Activated CD8-positive, alpha-beta T cell treated with anti-CD3 and anti-CD28 coated beads for 36 hours (primary cell): ENCODE results near the gene KIF26A. TPM values are rescaled to one million over a fixed set of nuclear protein-coding genes. Genes with fewer than 3 reads are reported as not detected.

Experiments used
- ATAC-seq: fragments of 200-7000 bp; cut with Tn5 transposase; one replicate; pipeline ENCODE4 v1.10.0; 2021; ENCODE audit warnings: mild to moderate bottlenecking, moderate library complexity
- CTCF ChIA-PET: fragments of 350-600 bp; sonication (Branson Sonifier 250); formaldehyde crosslinking; loops from one replicate; lab custom pipeline; 2021; ENCODE audit warnings: antibody characterized with exemption; lab: Charles Lee
- POLR2A ChIA-PET: fragments of 350-600 bp; sonication (Branson Sonifier 250); formaldehyde crosslinking; loops from one replicate; lab custom pipeline; 2021; ENCODE audit warnings: antibody characterized with exemption; lab: Charles Lee
- DNase-seq: peaks from one replicate; pipeline ENCODE4 v3.0.0-alpha.2; 2020
- H3K27ac Mint-ChIP-seq: one replicate; pipeline ENCODE4 v1.8.0; 2021; ENCODE audit warnings: mild to moderate bottlenecking, mixed read lengths
- H3K27me3 Mint-ChIP-seq: one replicate; pipeline ENCODE4 v1.8.0; 2021; ENCODE audit warnings: mixed read lengths
- H3K36me3 Mint-ChIP-seq: one replicate; pipeline ENCODE4 v1.8.0; 2021; ENCODE audit warnings: low read depth, mixed read lengths
- H3K4me1 Mint-ChIP-seq: one replicate; pipeline ENCODE4 v1.8.0; 2021; ENCODE audit warnings: low read depth, mixed read lengths
- H3K4me3 Mint-ChIP-seq: one replicate; pipeline ENCODE4 v1.8.0; 2021; ENCODE audit warnings: mild to moderate bottlenecking, moderate library complexity, mixed read lengths
- H3K9me3 Mint-ChIP-seq: one replicate; pipeline ENCODE4 v1.8.0; 2021; ENCODE audit warnings: mixed read lengths
- intact Hi-C: fragments of 100-400 bp; cut with micrococcal nuclease; formaldehyde crosslinking; loops from one replicate; pipeline ENCODE4 v1.10.0; 2022
- total RNA-seq, 2 experiments: library from RNA; stranded (reverse); gene quantifications; one replicate each; pipeline ENCODE4 v1.2.3, GENCODE V29; 2021
- TF ChIP-seq, protein P1 (sequence below): fragments of 200-600 bp; IDR thresholded peaks from one replicate; pipeline ENCODE4 v1.8.0; 2022; ENCODE audit warnings: antibody characterized with exemption, mild to moderate bottlenecking

Gene KIF26A
- total RNA-seq, 2 experiments from 2014 or later = 0.59 to 0.65 TPM

DNA sequence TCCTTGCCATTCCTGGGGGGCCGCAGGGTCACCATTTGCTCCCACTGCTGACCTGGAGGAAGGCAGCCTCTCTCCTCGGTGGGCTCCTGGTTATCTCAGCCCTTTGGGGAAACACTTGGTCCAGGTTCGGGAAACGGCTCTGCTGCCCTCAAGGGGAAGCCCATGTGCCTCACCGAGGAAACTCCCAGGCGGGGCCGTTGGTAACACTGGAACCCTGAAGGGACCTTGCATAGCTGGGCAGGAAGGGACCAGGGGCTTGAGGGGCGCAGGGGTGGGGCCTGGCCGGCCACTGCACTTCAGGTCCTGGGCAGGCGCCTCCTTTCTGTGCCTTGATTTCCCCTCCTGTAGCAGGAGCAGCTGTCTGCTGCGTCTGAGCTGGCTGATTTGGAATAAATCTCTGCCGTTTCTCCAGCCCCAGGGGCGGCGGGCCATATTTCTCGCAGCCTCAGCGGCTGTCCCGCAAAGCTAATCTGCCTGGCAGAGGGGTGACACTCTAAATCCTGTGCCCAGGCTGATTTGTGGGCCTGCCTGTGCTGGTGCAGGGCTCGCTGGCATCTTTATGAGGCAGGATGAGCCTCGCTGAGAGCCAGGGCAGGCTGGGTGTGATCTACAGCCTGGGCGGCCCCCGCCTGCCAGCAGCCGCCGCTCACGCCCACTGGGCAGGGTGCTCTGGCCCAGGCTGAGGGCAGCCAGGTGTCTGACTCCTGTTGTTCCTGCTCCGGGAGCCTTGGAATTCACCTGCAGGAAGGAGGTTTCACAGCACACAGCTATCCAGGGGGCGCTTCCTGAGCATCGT, 49.7 kb downstream of the KIF26A start:
- no peaks in the 10 kb centered on the region for H3K36me3 Mint-ChIP-seq
- no peaks in the 10 kb centered on the region for H3K9me3 Mint-ChIP-seq
- DNase-seq = no peak
- ChIA-PET POLR2A (no interaction called here), CTCF (no interaction called here)
- TF ChIP-seq, protein P1, sequence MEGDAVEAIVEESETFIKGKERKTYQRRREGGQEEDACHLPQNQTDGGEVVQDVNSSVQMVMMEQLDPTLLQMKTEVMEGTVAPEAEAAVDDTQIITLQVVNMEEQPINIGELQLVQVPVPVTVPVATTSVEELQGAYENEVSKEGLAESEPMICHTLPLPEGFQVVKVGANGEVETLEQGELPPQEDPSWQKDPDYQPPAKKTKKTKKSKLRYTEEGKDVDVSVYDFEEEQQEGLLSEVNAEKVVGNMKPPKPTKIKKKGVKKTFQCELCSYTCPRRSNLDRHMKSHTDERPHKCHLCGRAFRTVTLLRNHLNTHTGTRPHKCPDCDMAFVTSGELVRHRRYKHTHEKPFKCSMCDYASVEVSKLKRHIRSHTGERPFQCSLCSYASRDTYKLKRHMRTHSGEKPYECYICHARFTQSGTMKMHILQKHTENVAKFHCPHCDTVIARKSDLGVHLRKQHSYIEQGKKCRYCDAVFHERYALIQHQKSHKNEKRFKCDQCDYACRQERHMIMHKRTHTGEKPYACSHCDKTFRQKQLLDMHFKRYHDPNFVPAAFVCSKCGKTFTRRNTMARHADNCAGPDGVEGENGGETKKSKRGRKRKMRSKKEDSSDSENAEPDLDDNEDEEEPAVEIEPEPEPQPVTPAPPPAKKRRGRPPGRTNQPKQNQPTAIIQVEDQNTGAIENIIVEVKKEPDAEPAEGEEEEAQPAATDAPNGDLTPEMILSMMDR = no peak
- no peak overlapping the region for H3K27ac Mint-ChIP-seq
- intact Hi-C loops = no loop called here
- H3K27me3 Mint-ChIP-seq = no peaks in the 10 kb centered on the region
- ATAC-seq = no peak
- H3K4me3 Mint-ChIP-seq = no peak overlapping the region
- H3K4me1 Mint-ChIP-seq = no peaks in the 10 kb centered on the region

DNA sequence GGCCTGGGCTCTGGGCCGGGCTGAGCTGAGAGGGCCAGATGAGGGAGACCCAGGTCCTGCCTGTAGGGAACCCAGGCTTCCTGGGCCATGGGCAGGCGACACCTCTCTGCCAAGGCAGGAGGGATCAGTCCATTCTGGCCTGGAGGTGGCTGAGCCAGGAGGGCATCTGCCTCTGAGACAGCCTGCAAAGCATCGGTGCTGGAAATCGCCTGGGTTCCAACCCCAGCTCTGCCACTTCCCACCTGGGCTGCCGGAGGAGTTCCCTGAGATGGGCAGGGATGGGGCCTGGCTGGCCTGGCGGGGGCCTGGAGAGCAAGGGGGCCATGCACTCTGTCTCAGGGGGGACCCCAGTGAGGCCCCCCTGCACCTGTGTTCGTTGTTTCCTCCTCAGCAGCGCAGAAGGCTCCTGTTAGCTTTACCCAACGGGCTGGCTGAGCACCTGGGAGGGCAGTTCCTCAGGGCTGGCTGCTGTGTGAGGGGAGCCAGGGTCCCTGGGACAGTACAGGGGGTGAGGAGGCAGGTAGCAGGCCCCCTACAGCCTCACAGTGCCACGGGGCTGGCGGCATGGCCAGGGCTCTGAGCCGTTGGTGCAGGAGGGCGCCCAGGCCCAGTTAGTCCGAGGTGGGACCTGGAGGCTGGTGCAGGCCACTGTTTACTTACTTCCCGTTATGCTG, 50.5 kb downstream of the KIF26A start:
- ATAC-seq (no peak), DNase-seq (no peak)
- Mint-ChIP-seq H3K9me3 (no peaks in the 10 kb centered on the region), H3K4me1 (no peaks in the 10 kb centered on the region), H3K36me3 (no peaks in the 10 kb centered on the region), H3K27ac (no peak overlapping the region), H3K4me3 (no peak overlapping the region), H3K27me3 (no peaks in the 10 kb centered on the region)
- ChIA-PET POLR2A (interaction anchor here (0.5 kb wide), 1 partner anchor 297 kb away, joined by 3 read pairs; no protein-coding TSS in a partner anchor), CTCF (no interaction called here)
- intact Hi-C loops = no loop called here
- TF ChIP-seq, protein P1 = no peak

- ATAC-seq (no peak), DNase-seq (no peak)
- Mint-ChIP-seq H3K27me3 (peaks cover 2% of the 10 kb centered on the region), H3K27ac (no peak overlapping the region), H3K36me3 (no peaks in the 10 kb centered on the region), H3K4me1 (no peaks in the 10 kb centered on the region), H3K9me3 (no peaks in the 10 kb centered on the region), H3K4me3 (no peak overlapping the region)
- ChIA-PET CTCF (no interaction called here), POLR2A (no interaction called here)
- TF ChIP-seq, protein P1 = no peak
- intact Hi-C loops = no loop called here
These were observed 51.4 kb downstream of the KIF26A start for GRCh38 chr14:104189629-104190335.

DNA sequence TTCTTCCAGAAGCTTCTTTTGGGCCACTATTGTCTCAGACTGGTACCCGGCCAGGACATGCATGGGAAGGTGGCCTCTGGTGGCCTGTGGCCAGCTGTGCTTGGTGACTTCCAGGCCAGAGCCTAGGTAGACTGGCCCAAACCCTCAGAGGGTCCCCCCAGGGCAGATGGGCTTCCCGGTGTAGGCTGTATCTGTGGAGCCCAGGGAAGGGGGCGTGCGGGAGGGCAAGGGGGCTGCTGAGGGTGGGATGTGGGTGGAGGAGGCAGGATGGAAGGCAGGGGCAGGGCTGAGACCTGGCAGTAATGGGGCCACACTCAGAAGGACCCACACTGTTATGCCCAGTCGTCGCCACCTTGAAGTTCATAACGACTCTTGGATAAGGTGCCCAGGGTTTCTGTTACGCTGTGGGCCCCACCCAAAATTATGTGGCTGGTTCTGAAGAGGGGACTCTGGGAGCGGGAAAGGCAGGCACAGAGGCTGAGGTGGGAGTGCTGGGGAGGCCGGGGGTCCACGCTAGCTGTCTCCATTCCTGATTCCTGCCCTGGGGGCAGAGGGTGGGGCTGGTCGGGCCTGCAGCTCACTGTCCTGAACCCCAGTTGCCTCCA, 52.1 kb downstream of the KIF26A start:
- H3K27ac Mint-ChIP-seq = no peak overlapping the region
- H3K36me3 Mint-ChIP-seq = no peaks in the 10 kb centered on the region
- H3K4me3 Mint-ChIP-seq = no peak overlapping the region
- H3K9me3 Mint-ChIP-seq = no peaks in the 10 kb centered on the region
- DNase-seq (no peak), ATAC-seq (no peak)
- TF ChIP-seq, protein P1 = no peak
- ChIA-PET POLR2A (no interaction called here), CTCF (no interaction called here)
- H3K4me1 Mint-ChIP-seq = no peaks in the 10 kb centered on the region
- intact Hi-C loops = no loop called here
- H3K27me3 Mint-ChIP-seq = peaks cover 2% of the 10 kb centered on the region
